Ascending aorta (tissue), 2 donors: ENCODE measurements around the gene DSN1. TPM values are rescaled to one million over a fixed set of nuclear protein-coding genes. Genes with fewer than 3 reads are reported as not detected.

ENCODE experiments used
- DNase-seq, 2 donors: peaks; one replicate each; pipeline ENCODE4 v3.0.0-alpha.2; 2019; ENCODE audit warnings: low spot score in 2 of 2
- H3K27ac ChIP-seq, 2 donors: fragments of 200-600 bp; sonication (generic); one replicate each; pipeline ENCODE4 v1.5.1; 2016 to 2017; ENCODE audit warnings: mild to moderate bottlenecking in 1 of 2
- H3K27me3 ChIP-seq: fragments of 200-600 bp; sonication (generic); one replicate; pipeline ENCODE4 v1.5.1; 2017
- H3K36me3 ChIP-seq, 2 donors: fragments of 200-600 bp; sonication (generic); one replicate each; pipeline ENCODE4 v1.5.1; 2016
- H3K4me1 ChIP-seq, 2 donors: fragments of 200-600 bp; sonication (generic); one replicate each; pipeline ENCODE4 v1.5.1; 2016 to 2017; ENCODE audit warnings: mild to moderate bottlenecking in 1 of 2
- H3K4me3 ChIP-seq, 2 donors: fragments of 200-600 bp; sonication (generic); one replicate each; pipeline ENCODE4 v1.5.1; 2016 to 2017; ENCODE audit warnings: mild to moderate bottlenecking in 1 of 2
- H3K9me3 ChIP-seq, 2 donors: fragments of 200-600 bp; sonication (generic); one replicate each; pipeline ENCODE4 v1.5.1; 2016
- intact Hi-C: fragments of 100-400 bp; cut with DNase I; formaldehyde crosslinking; loops from one replicate; pipeline ENCODE4 v1.15.1; 2023
- total RNA-seq: library from RNA; depleted of rRNA; stranded (reverse); fragments of >200 nt; gene quantifications from one replicate; pipeline ENCODE4 v1.1.0, GENCODE V29; 2016
- TF ChIP-seq, protein P1 (sequence below), 3 experiments: fragments of 200-600 bp in 2 of 3; fragments of 450-650 bp in 1 of 3; sonication (generic) in 2 of 3; IDR thresholded peaks; one replicate each; pipeline ENCODE4 v1.5.1; 2016 to 2019; ENCODE audit warnings: antibody characterized with exemption in 3 of 3, mild to moderate bottlenecking in 1 of 3, moderate library complexity in 1 of 3

The DSN1 gene
- total RNA-seq, 1 donor from 2014 or later = 26.9 TPM

DNA sequence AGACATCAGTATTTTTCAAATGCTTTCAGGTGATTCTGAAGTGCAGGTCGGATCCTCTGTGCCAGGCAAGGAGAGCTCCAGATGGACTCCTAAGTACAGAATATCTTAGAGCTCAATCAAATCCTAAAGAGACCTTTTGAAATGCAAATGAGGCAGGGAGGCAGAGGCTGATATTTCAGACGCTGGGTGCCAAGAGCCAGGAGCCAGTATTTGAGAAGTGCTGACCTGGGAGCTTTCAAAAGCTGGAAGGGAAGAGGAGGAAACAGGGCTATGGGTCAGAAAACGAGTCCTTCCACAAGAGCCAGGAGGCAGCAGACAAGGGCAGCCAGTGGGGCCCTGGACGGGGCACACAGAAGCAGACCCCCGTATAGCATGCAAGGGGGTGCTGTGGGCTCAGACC is 46.1 kb upstream of the DSN1 start:
- intact Hi-C loops = no loop called here

DNA sequence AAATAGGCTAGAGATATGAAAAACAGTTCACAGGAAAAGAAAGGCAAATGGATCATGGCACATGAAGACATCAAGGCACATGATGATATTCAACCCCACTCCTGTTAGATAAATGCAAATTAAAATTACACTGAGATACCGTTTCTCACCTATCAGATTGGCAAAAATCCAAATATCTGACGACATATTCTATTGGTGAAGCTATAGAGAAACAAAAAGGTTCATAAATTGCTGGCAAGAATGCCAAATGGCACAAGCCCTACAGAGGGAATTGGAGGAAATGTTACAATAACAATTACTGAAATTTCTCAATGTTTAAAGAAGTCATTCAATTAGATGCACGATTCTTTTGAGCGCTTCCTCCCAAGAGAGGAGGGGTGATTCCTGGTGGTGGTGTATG is 45.3 kb upstream of the DSN1 start:
- Histone ChIP-seq H3K36me3 (peaks cover 24 to 37% of the 10 kb centered on the region in 2 donors), H3K27me3 (no peaks in the 10 kb centered on the region), H3K4me3 (no peak overlapping the region), H3K9me3 (no peaks in the 10 kb centered on the region), H3K4me1 (peaks cover 24 to 44% of the 10 kb centered on the region in 2 donors), H3K27ac (peak overlapping the region; percentile 67 to 73)
- DNase-seq = no peak
- intact Hi-C loops = no loop called here
- TF ChIP-seq, protein P1, sequence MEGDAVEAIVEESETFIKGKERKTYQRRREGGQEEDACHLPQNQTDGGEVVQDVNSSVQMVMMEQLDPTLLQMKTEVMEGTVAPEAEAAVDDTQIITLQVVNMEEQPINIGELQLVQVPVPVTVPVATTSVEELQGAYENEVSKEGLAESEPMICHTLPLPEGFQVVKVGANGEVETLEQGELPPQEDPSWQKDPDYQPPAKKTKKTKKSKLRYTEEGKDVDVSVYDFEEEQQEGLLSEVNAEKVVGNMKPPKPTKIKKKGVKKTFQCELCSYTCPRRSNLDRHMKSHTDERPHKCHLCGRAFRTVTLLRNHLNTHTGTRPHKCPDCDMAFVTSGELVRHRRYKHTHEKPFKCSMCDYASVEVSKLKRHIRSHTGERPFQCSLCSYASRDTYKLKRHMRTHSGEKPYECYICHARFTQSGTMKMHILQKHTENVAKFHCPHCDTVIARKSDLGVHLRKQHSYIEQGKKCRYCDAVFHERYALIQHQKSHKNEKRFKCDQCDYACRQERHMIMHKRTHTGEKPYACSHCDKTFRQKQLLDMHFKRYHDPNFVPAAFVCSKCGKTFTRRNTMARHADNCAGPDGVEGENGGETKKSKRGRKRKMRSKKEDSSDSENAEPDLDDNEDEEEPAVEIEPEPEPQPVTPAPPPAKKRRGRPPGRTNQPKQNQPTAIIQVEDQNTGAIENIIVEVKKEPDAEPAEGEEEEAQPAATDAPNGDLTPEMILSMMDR (IDR thresholded peaks at IDR 0.05) = no peak

More for the DNA sequence above, 46.1 kb upstream of the DSN1 start:
- H3K4me3 ChIP-seq = no peak overlapping the region
- H3K27ac ChIP-seq = peak overlapping the region; percentile 67 to 73
- H3K4me1 ChIP-seq = peaks cover 26 to 50% of the 10 kb centered on the region in 2 donors
- no peaks in the 10 kb centered on the region for H3K27me3 ChIP-seq
- H3K36me3 ChIP-seq = peaks cover 21 to 29% of the 10 kb centered on the region in 2 donors
- no peaks in the 10 kb centered on the region for H3K9me3 ChIP-seq
- TF ChIP-seq, protein P1 (IDR thresholded peaks at IDR 0.05) = no peak
- DNase-seq = no peak

DNA sequence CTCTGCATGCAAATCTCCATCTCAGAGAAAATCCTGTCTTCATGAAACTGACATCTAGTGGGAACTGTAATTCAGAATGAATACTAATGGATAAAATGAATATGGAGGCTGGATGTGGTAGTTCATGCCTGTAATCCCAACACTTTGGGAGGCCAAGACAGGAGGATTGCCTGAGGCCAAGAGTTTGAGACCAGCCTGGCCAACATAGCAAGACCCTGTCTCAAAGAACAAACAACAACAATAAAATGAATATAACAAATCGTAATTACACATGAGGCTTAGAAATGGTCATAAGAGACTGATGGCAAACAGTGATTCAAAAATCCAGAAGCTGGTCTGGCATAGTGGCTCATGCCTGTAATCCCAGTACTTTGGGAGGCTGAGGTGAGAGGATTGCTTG is 44.6 kb upstream of the DSN1 start:
- intact Hi-C loops = no loop called here
- no peak for DNase-seq
- Histone ChIP-seq H3K9me3 (no peaks in the 10 kb centered on the region), H3K4me1 (peaks cover 20 to 38% of the 10 kb centered on the region in 2 donors), H3K4me3 (no peak overlapping the region), H3K27me3 (no peaks in the 10 kb centered on the region), H3K27ac (peak overlapping the region in 1 of 2 donors; percentile 73), H3K36me3 (peaks cover 24 to 38% of the 10 kb centered on the region in 2 donors)
- TF ChIP-seq, protein P1 (IDR thresholded peaks at IDR 0.05) = no peak

DNA sequence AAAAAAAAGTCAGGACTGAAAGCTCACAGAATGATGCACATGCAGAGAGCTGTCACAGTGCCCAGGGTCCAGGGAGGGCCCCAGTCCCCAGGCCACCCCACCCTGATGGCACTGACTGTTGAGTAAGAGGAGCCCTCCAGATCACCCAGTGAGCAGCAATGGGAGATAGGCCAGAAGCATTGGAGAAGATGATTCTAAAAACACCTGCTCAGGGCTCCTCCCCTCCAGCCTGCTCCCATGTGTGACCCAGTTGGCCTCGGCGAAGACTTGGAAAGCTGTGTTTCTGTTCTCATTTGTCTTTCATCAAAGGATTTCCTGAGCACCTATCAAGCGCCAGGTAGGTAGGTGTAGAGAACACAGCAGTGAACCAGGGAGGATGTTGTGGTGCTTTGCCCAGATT is 43.9 kb upstream of the DSN1 start:
- no peak overlapping the region for H3K27ac ChIP-seq
- H3K4me3 ChIP-seq = no peak overlapping the region
- no peaks in the 10 kb centered on the region for H3K9me3 ChIP-seq
- DNase-seq = no peak
- H3K4me1 ChIP-seq = peaks cover 14 to 32% of the 10 kb centered on the region in 2 donors
- no peaks in the 10 kb centered on the region for H3K27me3 ChIP-seq
- intact Hi-C loops = no loop called here
- H3K36me3 ChIP-seq = peaks cover 27 to 45% of the 10 kb centered on the region in 2 donors
- TF ChIP-seq, protein P1 (IDR thresholded peaks at IDR 0.05) = no peak

DNA sequence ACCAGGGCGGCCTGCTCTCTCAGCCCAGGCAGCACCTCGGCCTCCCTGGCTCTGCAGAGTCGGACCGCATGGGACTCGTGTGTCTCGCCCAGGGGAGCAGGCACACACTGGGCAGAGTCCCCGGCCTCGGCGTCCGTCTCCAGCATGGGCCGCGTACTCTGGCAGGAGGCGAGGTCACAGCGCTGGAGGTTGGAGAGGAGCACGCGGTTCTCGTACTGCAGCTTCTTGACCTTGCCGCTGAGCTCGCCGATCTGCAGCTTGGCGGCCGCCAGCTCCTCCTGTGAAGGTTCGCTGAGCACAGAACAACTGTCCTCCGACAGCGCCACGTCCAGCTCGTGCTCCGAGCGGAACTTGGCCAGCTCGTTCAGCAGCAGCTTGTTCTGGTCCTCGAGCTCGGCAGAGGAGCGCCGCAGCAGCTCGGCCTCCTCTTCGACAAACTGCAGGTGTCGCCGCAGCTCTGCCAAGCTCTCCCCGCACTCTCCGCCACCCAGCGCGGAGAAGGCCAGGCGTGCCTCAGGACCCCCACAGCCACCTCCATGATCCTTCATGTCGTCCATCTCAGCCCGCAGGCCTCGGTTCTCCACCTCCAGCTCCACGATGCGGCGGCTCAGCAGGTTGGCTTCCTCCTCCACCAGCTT is 42.0 kb upstream of the DSN1 start:
- no peak overlapping the region for H3K27ac ChIP-seq
- no peak overlapping the region for H3K4me3 ChIP-seq
- intact Hi-C loops = no loop called here
- no peaks in the 10 kb centered on the region for H3K9me3 ChIP-seq
- no peaks in the 10 kb centered on the region for H3K27me3 ChIP-seq
- no peak for DNase-seq
- peaks cover 8 to 16% of the 10 kb centered on the region in 2 donors for H3K4me1 ChIP-seq
- H3K36me3 ChIP-seq = peaks cover 27 to 63% of the 10 kb centered on the region in 2 donors
- TF ChIP-seq, protein P1 (IDR thresholded peaks at IDR 0.05) = no peak
